ENCODE data around the gene PCSK6.

Gene PCSK6

GRCh38 chr15:101277038-101277822, 212.3 kb downstream of the PCSK6 start, which contains the start of gene SELENOS:
Gene SELENOS (minus strand): TSS chr15:101277485. CDS start chr15:101277417, 68 bp downstream.
- no peaks in the 10 kb centered on the region for H3K27me3 ChIP-seq (ENCODE audit: low read depth, low read length)
- H3K36me3 ChIP-seq (ENCODE audit: control insufficient read depth in 1 of 2, insufficient read depth in 2 of 2, low read length in 2 of 2), result peaks cover 48 to 57% of the 10 kb centered on the region in 2 donors
- peak within 1 kb of the TSS; percentile 94 for H3K27ac ChIP-seq (ENCODE audit: low read length)
- no peaks in the 10 kb centered on the region for H3K9me3 ChIP-seq (ENCODE audit: control insufficient read depth in 1 of 2, low read length in 2 of 2)
- peak within 1 kb of the TSS; percentile 73 to 87 for H3K4me3 ChIP-seq (ENCODE audit: low read depth in 1 of 2, low read length in 2 of 2)
- H3K4me1 ChIP-seq (ENCODE audit: control insufficient read depth in 1 of 2, insufficient read depth in 2 of 2, low read length in 2 of 2), result peaks cover 0 to 19% of the 10 kb centered on the region in 2 donors

- Histone ChIP-seq H3K4me3 (ENCODE audit: low read depth in 1 of 2, low read length in 2 of 2) (peak overlapping the region; percentile 73 to 87), H3K4me1 (ENCODE audit: control insufficient read depth in 1 of 2, insufficient read depth in 2 of 2, low read length in 2 of 2) (peaks cover 0 to 19% of the 10 kb centered on the region in 2 donors), H3K9me3 (ENCODE audit: control insufficient read depth in 1 of 2, low read length in 2 of 2) (no peaks in the 10 kb centered on the region), H3K36me3 (ENCODE audit: control insufficient read depth in 1 of 2, insufficient read depth in 2 of 2, low read length in 2 of 2) (peaks cover 50 to 56% of the 10 kb centered on the region in 2 donors), H3K27me3 (ENCODE audit: low read depth, low read length) (no peaks in the 10 kb centered on the region), H3K27ac (ENCODE audit: low read length) (peak overlapping the region; percentile 94)
Measured at GRCh38 chr15:101276501-101277037, 212.9 kb downstream of the PCSK6 start.

- Histone ChIP-seq H3K9me3 (ENCODE audit: control insufficient read depth in 1 of 2, low read length in 2 of 2) (no peaks in the 10 kb centered on the region), H3K4me3 (ENCODE audit: low read depth in 1 of 2, low read length in 2 of 2) (no peak overlapping the region), H3K27me3 (ENCODE audit: low read depth, low read length) (no peaks in the 10 kb centered on the region), H3K27ac (ENCODE audit: low read length) (no peak overlapping the region), H3K36me3 (ENCODE audit: control insufficient read depth in 1 of 2, insufficient read depth in 2 of 2, low read length in 2 of 2) (peaks cover 55% of the 10 kb centered on the region in 2 donors), H3K4me1 (ENCODE audit: control insufficient read depth in 1 of 2, insufficient read depth in 2 of 2, low read length in 2 of 2) (peaks cover 0 to 19% of the 10 kb centered on the region in 2 donors)
Measured at GRCh38 chr15:101275018-101275417, 214.5 kb downstream of the PCSK6 start.

GRCh38 chr15:101273534-101273933, 216.0 kb downstream of the PCSK6 start:
- peaks cover 0 to 19% of the 10 kb centered on the region in 2 donors for H3K4me1 ChIP-seq (ENCODE audit: control insufficient read depth in 1 of 2, insufficient read depth in 2 of 2, low read length in 2 of 2)
- H3K27me3 ChIP-seq (ENCODE audit: low read depth, low read length), result no peaks in the 10 kb centered on the region
- H3K27ac ChIP-seq (ENCODE audit: low read length), result no peak overlapping the region
- H3K36me3 ChIP-seq (ENCODE audit: control insufficient read depth in 1 of 2, insufficient read depth in 2 of 2, low read length in 2 of 2), result peaks cover 51 to 53% of the 10 kb centered on the region in 2 donors
- no peaks in the 10 kb centered on the region for H3K9me3 ChIP-seq (ENCODE audit: control insufficient read depth in 1 of 2, low read length in 2 of 2)
- H3K4me3 ChIP-seq (ENCODE audit: low read depth in 1 of 2, low read length in 2 of 2), result no peak overlapping the region

- Histone ChIP-seq H3K4me3 (ENCODE audit: low read depth in 1 of 2, low read length in 2 of 2) (no peak overlapping the region), H3K27me3 (ENCODE audit: low read depth, low read length) (no peaks in the 10 kb centered on the region), H3K4me1 (ENCODE audit: control insufficient read depth in 1 of 2, insufficient read depth in 2 of 2, low read length in 2 of 2) (peaks cover 0 to 16% of the 10 kb centered on the region in 2 donors), H3K27ac (ENCODE audit: low read length) (no peak overlapping the region), H3K9me3 (ENCODE audit: control insufficient read depth in 1 of 2, low read length in 2 of 2) (no peaks in the 10 kb centered on the region), H3K36me3 (ENCODE audit: control insufficient read depth in 1 of 2, insufficient read depth in 2 of 2, low read length in 2 of 2) (peaks cover 51 to 53% of the 10 kb centered on the region in 2 donors)
Measured at GRCh38 chr15:101272584-101272983, 216.9 kb downstream of the PCSK6 start.

- no peak overlapping the region for H3K27ac ChIP-seq (ENCODE audit: low read length)
- no peaks in the 10 kb centered on the region for H3K9me3 ChIP-seq (ENCODE audit: control insufficient read depth in 1 of 2, low read length in 2 of 2)
- H3K36me3 ChIP-seq (ENCODE audit: control insufficient read depth in 1 of 2, insufficient read depth in 2 of 2, low read length in 2 of 2), result peaks cover 43% of the 10 kb centered on the region in 2 donors
- H3K4me1 ChIP-seq (ENCODE audit: control insufficient read depth in 1 of 2, insufficient read depth in 2 of 2, low read length in 2 of 2), result peaks cover 0 to 7% of the 10 kb centered on the region in 2 donors
- H3K4me3 ChIP-seq (ENCODE audit: low read depth in 1 of 2, low read length in 2 of 2), result no peak overlapping the region
- H3K27me3 ChIP-seq (ENCODE audit: low read depth, low read length), result no peaks in the 10 kb centered on the region
Measured at GRCh38 chr15:101269479-101270223, 219.9 kb downstream of the PCSK6 start.

GRCh38 chr15:101267320-101268104, 222.0 kb downstream of the PCSK6 start:
- Histone ChIP-seq H3K4me3 (ENCODE audit: low read depth in 1 of 2, low read length in 2 of 2) (no peak overlapping the region), H3K27me3 (ENCODE audit: low read depth, low read length) (no peaks in the 10 kb centered on the region), H3K27ac (ENCODE audit: low read length) (no peak overlapping the region), H3K36me3 (ENCODE audit: control insufficient read depth in 1 of 2, insufficient read depth in 2 of 2, low read length in 2 of 2) (peaks cover 22% of the 10 kb centered on the region in 2 donors), H3K4me1 (ENCODE audit: control insufficient read depth in 1 of 2, insufficient read depth in 2 of 2, low read length in 2 of 2) (peaks cover 0 to 7% of the 10 kb centered on the region in 2 donors), H3K9me3 (ENCODE audit: control insufficient read depth in 1 of 2, low read length in 2 of 2) (no peaks in the 10 kb centered on the region)

- Histone ChIP-seq H3K9me3 (ENCODE audit: control insufficient read depth in 1 of 2, low read length in 2 of 2) (no peaks in the 10 kb centered on the region), H3K27me3 (ENCODE audit: low read depth, low read length) (no peaks in the 10 kb centered on the region), H3K4me3 (ENCODE audit: low read depth in 1 of 2, low read length in 2 of 2) (no peak overlapping the region), H3K36me3 (ENCODE audit: control insufficient read depth in 1 of 2, insufficient read depth in 2 of 2, low read length in 2 of 2) (peaks cover 15% of the 10 kb centered on the region in 2 donors), H3K27ac (ENCODE audit: low read length) (no peak overlapping the region), H3K4me1 (ENCODE audit: control insufficient read depth in 1 of 2, insufficient read depth in 2 of 2, low read length in 2 of 2) (peaks cover 0 to 7% of the 10 kb centered on the region in 2 donors)
Measured at GRCh38 chr15:101266787-101267186, 222.7 kb downstream of the PCSK6 start.

GRCh38 chr15:101266034-101266433, 223.5 kb downstream of the PCSK6 start:
- Histone ChIP-seq H3K4me3 (ENCODE audit: low read depth in 1 of 2, low read length in 2 of 2) (no peak overlapping the region), H3K4me1 (ENCODE audit: control insufficient read depth in 1 of 2, insufficient read depth in 2 of 2, low read length in 2 of 2) (peaks cover 0 to 7% of the 10 kb centered on the region in 2 donors), H3K27me3 (ENCODE audit: low read depth, low read length) (no peaks in the 10 kb centered on the region), H3K27ac (ENCODE audit: low read length) (no peak overlapping the region), H3K9me3 (ENCODE audit: control insufficient read depth in 1 of 2, low read length in 2 of 2) (no peaks in the 10 kb centered on the region), H3K36me3 (ENCODE audit: control insufficient read depth in 1 of 2, insufficient read depth in 2 of 2, low read length in 2 of 2) (peaks cover 7 to 8% of the 10 kb centered on the region in 2 donors)

- Histone ChIP-seq H3K4me3 (ENCODE audit: low read depth in 1 of 2, low read length in 2 of 2) (no peak overlapping the region), H3K27ac (ENCODE audit: low read length) (no peak overlapping the region), H3K27me3 (ENCODE audit: low read depth, low read length) (no peaks in the 10 kb centered on the region), H3K36me3 (ENCODE audit: control insufficient read depth in 1 of 2, insufficient read depth in 2 of 2, low read length in 2 of 2) (no peaks in the 10 kb centered on the region), H3K9me3 (ENCODE audit: control insufficient read depth in 1 of 2, low read length in 2 of 2) (no peaks in the 10 kb centered on the region), H3K4me1 (ENCODE audit: control insufficient read depth in 1 of 2, insufficient read depth in 2 of 2, low read length in 2 of 2) (peaks cover 0 to 7% of the 10 kb centered on the region in 2 donors)
Measured at GRCh38 chr15:101264911-101265641, 224.4 kb downstream of the PCSK6 start.

Measured in muscle layer of duodenum (tissue), 2 donors.